Rectal smooth muscle tissue (tissue), 1 donor: ENCODE data around the gene MVB12B.

Experiments
- H3K27ac ChIP-seq: one replicate; pipeline ENCODE4 v1.7.0; 2013; ENCODE audit warnings: low read depth, low read length, inconsistent platforms
- H3K27me3 ChIP-seq: one replicate; pipeline ENCODE4 v1.7.0; 2013; ENCODE audit warnings: low read length; ENCODE audit not compliant: control insufficient read depth, insufficient read depth
- H3K36me3 ChIP-seq: one replicate; pipeline ENCODE4 v1.7.0; 2013; ENCODE audit warnings: low read length; ENCODE audit not compliant: control insufficient read depth, insufficient read depth
- H3K4me1 ChIP-seq: one replicate; pipeline ENCODE4 v1.7.0; 2013; ENCODE audit warnings: low read length; ENCODE audit not compliant: control insufficient read depth, insufficient read depth
- H3K4me3 ChIP-seq: one replicate; pipeline ENCODE4 v1.7.0; 2013; ENCODE audit warnings: low read length
- H3K9ac ChIP-seq: one replicate; pipeline ENCODE4 v1.7.0; 2013; ENCODE audit warnings: low read length

The MVB12B gene

GRCh38 chr9:126490214-126490631, 163.6 kb downstream of the MVB12B start:
- H3K4me3 ChIP-seq, result no peak overlapping the region
- H3K36me3 ChIP-seq, result no peaks in the 10 kb centered on the region
- no peak overlapping the region for H3K9ac ChIP-seq
- no peak overlapping the region for H3K27ac ChIP-seq
- no peaks in the 10 kb centered on the region for H3K27me3 ChIP-seq
- no peaks in the 10 kb centered on the region for H3K4me1 ChIP-seq

GRCh38 chr9:126490871-126491567, 164.4 kb downstream of the MVB12B start:
- Histone ChIP-seq H3K36me3 (no peaks in the 10 kb centered on the region), H3K4me1 (no peaks in the 10 kb centered on the region), H3K27me3 (no peaks in the 10 kb centered on the region), H3K27ac (no peak overlapping the region), H3K9ac (no peak overlapping the region), H3K4me3 (no peak overlapping the region)

- no peak overlapping the region for H3K4me3 ChIP-seq
- H3K27me3 ChIP-seq, result no peaks in the 10 kb centered on the region
- no peak overlapping the region for H3K27ac ChIP-seq
- no peaks in the 10 kb centered on the region for H3K4me1 ChIP-seq
- no peak overlapping the region for H3K9ac ChIP-seq
- no peaks in the 10 kb centered on the region for H3K36me3 ChIP-seq
Measured at GRCh38 chr9:126491568-126491879, 164.9 kb downstream of the MVB12B start.

- no peak overlapping the region for H3K4me3 ChIP-seq
- no peak overlapping the region for H3K9ac ChIP-seq
- H3K27ac ChIP-seq, result no peak overlapping the region
- no peaks in the 10 kb centered on the region for H3K4me1 ChIP-seq
- no peaks in the 10 kb centered on the region for H3K36me3 ChIP-seq
- H3K27me3 ChIP-seq, result no peaks in the 10 kb centered on the region
Measured at GRCh38 chr9:126491949-126492348, 165.3 kb downstream of the MVB12B start.

- Histone ChIP-seq H3K4me1 (peaks cover 2% of the 10 kb centered on the region), H3K27ac (no peak overlapping the region), H3K36me3 (no peaks in the 10 kb centered on the region), H3K4me3 (no peak overlapping the region), H3K27me3 (no peaks in the 10 kb centered on the region), H3K9ac (no peak overlapping the region)
Measured at GRCh38 chr9:126494264-126494663, 167.6 kb downstream of the MVB12B start.

GRCh38 chr9:126494746-126495145, 168.1 kb downstream of the MVB12B start:
- Histone ChIP-seq H3K4me1 (peaks cover 2% of the 10 kb centered on the region), H3K36me3 (no peaks in the 10 kb centered on the region)

GRCh38 chr9:126495411-126496180, 169.0 kb downstream of the MVB12B start:
- no peaks in the 10 kb centered on the region for H3K36me3 ChIP-seq
- no peak overlapping the region for H3K27ac ChIP-seq
- peaks cover 4% of the 10 kb centered on the region for H3K4me1 ChIP-seq
- H3K27me3 ChIP-seq, result no peaks in the 10 kb centered on the region
- no peak overlapping the region for H3K9ac ChIP-seq
- H3K4me3 ChIP-seq, result no peak overlapping the region

More at GRCh38 chr9:126494746-126495145, 168.1 kb downstream of the MVB12B start:
- Histone ChIP-seq H3K27me3 (no peaks in the 10 kb centered on the region), H3K4me3 (no peak overlapping the region), H3K27ac (no peak overlapping the region), H3K9ac (no peak overlapping the region)

GRCh38 chr9:126496181-126496576, 169.6 kb downstream of the MVB12B start:
- Histone ChIP-seq H3K27ac (no peak overlapping the region), H3K36me3 (no peaks in the 10 kb centered on the region), H3K4me1 (peaks cover 6% of the 10 kb centered on the region), H3K4me3 (no peak overlapping the region), H3K9ac (no peak overlapping the region), H3K27me3 (no peaks in the 10 kb centered on the region)

GRCh38 chr9:126496781-126497659, 170.4 kb downstream of the MVB12B start:
- Histone ChIP-seq H3K9ac (no peak overlapping the region), H3K27ac (no peak overlapping the region), H3K36me3 (no peaks in the 10 kb centered on the region), H3K4me1 (peaks cover 6% of the 10 kb centered on the region), H3K27me3 (no peaks in the 10 kb centered on the region), H3K4me3 (no peak overlapping the region)

- Histone ChIP-seq H3K4me1 (peaks cover 6% of the 10 kb centered on the region), H3K27ac (no peak overlapping the region), H3K9ac (no peak overlapping the region)
Measured at GRCh38 chr9:126497660-126498275, 171.1 kb downstream of the MVB12B start.

GRCh38 chr9:126498331-126498730, 171.7 kb downstream of the MVB12B start:
- Histone ChIP-seq H3K9ac (no peak overlapping the region), H3K27ac (no peak overlapping the region), H3K4me3 (no peak overlapping the region), H3K4me1 (peaks cover 6% of the 10 kb centered on the region), H3K27me3 (no peaks in the 10 kb centered on the region), H3K36me3 (no peaks in the 10 kb centered on the region)

More at GRCh38 chr9:126497660-126498275, 171.1 kb downstream of the MVB12B start:
- no peaks in the 10 kb centered on the region for H3K36me3 ChIP-seq
- no peaks in the 10 kb centered on the region for H3K27me3 ChIP-seq
- H3K4me3 ChIP-seq, result no peak overlapping the region
